ENCODE data around the gene METTL9. TPM values are rescaled to one million over a fixed set of nuclear protein-coding genes. Genes with fewer than 3 reads are reported as not detected.

Gene METTL9
- total and polyA plus RNA-seq, 4 donors, result 9.3 to 57.3 (median 17.2) TPM

Small RNA genes within 50 kb of the gene (small RNA-seq; reads per million reads assigned to genes)
- gene RF00478 (not detected), gene RNU6-1005P (not detected), gene RNU6-196P (not detected)

Other genes starting within 250 kb of the METTL9 start
- 10 to 100 TPM in 1 of 2 donors, 1 to 10 TPM in 1; 5.2 to 27.3 TPM for gene IGSF6, start 53.0 kb downstream of the METTL9 start, total RNA-seq
- 1 to 10 TPM; 2.6 to 5.7 TPM for gene IGSF6, start 53.0 kb downstream of the METTL9 start, polyA plus RNA-seq
- under 1 TPM; 0.05 to 0.17 TPM for gene OTOA, start 64.4 kb downstream of the METTL9 start, total RNA-seq
- gene OTOA, start 64.4 kb downstream of the METTL9 start, polyA plus RNA-seq, result under 1 TPM; 0.10 TPM